ENCODE data around the gene PTBP2. TPM values are rescaled to one million over a fixed set of nuclear protein-coding genes. Genes with fewer than 3 reads are reported as not detected.

The PTBP2 gene
- total RNA-seq, 2 experiments from 2014 or later: 36.9 to 46.0 TPM

- no TSS peak for BruUV-seq (replicated peaks)
These were observed 10.7 kb upstream of the PTBP2 start for GRCh38 chr1:96710708-96711477.

GRCh38 chr1:96713649-96714048, 7.9 kb upstream of the PTBP2 start:
- H3K9me2 ChIP-seq (ENCODE audit: insufficient read depth, low read length): no peaks in the 10 kb centered on the region
- no peaks in the 10 kb centered on the region for H4K20me1 ChIP-seq (ENCODE audit: insufficient read depth, low read length)
- CTCF ChIA-PET (ENCODE audit: unreplicated experiment): no interaction called here
- H3K9me3 ChIP-seq (ENCODE audit: low read length): no peaks in the 10 kb centered on the region
- H3K27ac ChIP-seq (ENCODE audit: low read depth, low read length, poor library complexity, severe bottlenecking): no peak overlapping the region
- no peaks in the 10 kb centered on the region for H3K79me2 ChIP-seq (ENCODE audit: insufficient read depth, low read depth, low read length)
- DNase-seq (ENCODE audit: low spot score): no peak
- no peaks in the 10 kb centered on the region for H3K4me1 ChIP-seq (ENCODE audit: insufficient read depth, low read length, poor library complexity, severe bottlenecking)
- no TSS peak for BruUV-seq (replicated peaks)
- H3K4me2 ChIP-seq (ENCODE audit: low read length): no peak overlapping the region
- intact Hi-C loops (cut with micrococcal nuclease; ENCODE audit: unreplicated experiment): no loop called here
- H2AFZ ChIP-seq (ENCODE audit: low read length): no peak overlapping the region
- no peaks in the 10 kb centered on the region for H3K36me3 ChIP-seq (ENCODE audit: insufficient read depth, low read length)
- POLR2A ChIA-PET: interaction anchor here (0.6 kb wide), 1 partner anchor 624 kb away, joined by 4 read pairs; no protein-coding TSS in a partner anchor
- no peak overlapping the region for H3K4me3 ChIP-seq (ENCODE audit: low read depth, low read length, poor library complexity, severe bottlenecking)
- TF ChIP-seq EZH2phosphoT487 (IDR thresholded peaks at IDR 0.05; ENCODE audit: borderline replicate concordance, low read depth, low read length) (no peak), CTCF (conservative IDR thresholded peaks at IDR 0.05; ENCODE audit: low read length) (no peak)

More at GRCh38 chr1:96710708-96711477, 10.7 kb upstream of the PTBP2 start:
- POLR2A ChIA-PET: interaction anchor here (0.9 kb wide), 1 partner anchor 8 kb away, joined by 3 read pairs; no protein-coding TSS in a partner anchor
- intact Hi-C loops (cut with micrococcal nuclease; ENCODE audit: unreplicated experiment): no loop called here
- H3K4me2 ChIP-seq (ENCODE audit: low read length): no peak overlapping the region
- H3K4me3 ChIP-seq (ENCODE audit: low read depth, low read length, poor library complexity, severe bottlenecking): no peak overlapping the region
- H4K20me1 ChIP-seq (ENCODE audit: insufficient read depth, low read length): no peaks in the 10 kb centered on the region
- no peak for TF ChIP-seq CTCF (conservative IDR thresholded peaks at IDR 0.05; ENCODE audit: low read length)
- no peak for TF ChIP-seq EZH2phosphoT487 (IDR thresholded peaks at IDR 0.05; ENCODE audit: borderline replicate concordance, low read depth, low read length)
- CTCF ChIA-PET (ENCODE audit: unreplicated experiment): no interaction called here
- H3K79me2 ChIP-seq (ENCODE audit: insufficient read depth, low read depth, low read length): no peaks in the 10 kb centered on the region
- H3K9me2 ChIP-seq (ENCODE audit: insufficient read depth, low read length): no peaks in the 10 kb centered on the region
- H3K36me3 ChIP-seq (ENCODE audit: insufficient read depth, low read length): no peaks in the 10 kb centered on the region
- no peaks in the 10 kb centered on the region for H3K4me1 ChIP-seq (ENCODE audit: insufficient read depth, low read length, poor library complexity, severe bottlenecking)
- no peak overlapping the region for H3K27ac ChIP-seq (ENCODE audit: low read depth, low read length, poor library complexity, severe bottlenecking)
- H3K9me3 ChIP-seq (ENCODE audit: low read length): no peaks in the 10 kb centered on the region
- no peak overlapping the region for H2AFZ ChIP-seq (ENCODE audit: low read length)
- no peak for DNase-seq (ENCODE audit: low spot score)

GRCh38 chr1:96714881-96715280, 6.7 kb upstream of the PTBP2 start:
- Histone ChIP-seq H3K79me2 (ENCODE audit: insufficient read depth, low read depth, low read length) (no peaks in the 10 kb centered on the region), H3K27ac (ENCODE audit: low read depth, low read length, poor library complexity, severe bottlenecking) (no peak overlapping the region), H3K9me3 (ENCODE audit: low read length) (no peaks in the 10 kb centered on the region), H3K4me2 (ENCODE audit: low read length) (no peak overlapping the region), H2AFZ (ENCODE audit: low read length) (no peak overlapping the region), H3K9me2 (ENCODE audit: insufficient read depth, low read length) (no peaks in the 10 kb centered on the region), H3K4me3 (ENCODE audit: low read depth, low read length, poor library complexity, severe bottlenecking) (no peak overlapping the region), H4K20me1 (ENCODE audit: insufficient read depth, low read length) (no peaks in the 10 kb centered on the region), H3K36me3 (ENCODE audit: insufficient read depth, low read length) (no peaks in the 10 kb centered on the region), H3K4me1 (ENCODE audit: insufficient read depth, low read length, poor library complexity, severe bottlenecking) (no peaks in the 10 kb centered on the region)
- no TSS peak for BruUV-seq (replicated peaks)
- TF ChIP-seq EZH2phosphoT487 (IDR thresholded peaks at IDR 0.05; ENCODE audit: borderline replicate concordance, low read depth, low read length) (no peak), CTCF (conservative IDR thresholded peaks at IDR 0.05; ENCODE audit: low read length) (no peak)
- DNase-seq (ENCODE audit: low spot score): no peak
- ChIA-PET POLR2A (interaction anchor here (0.8 kb wide), 1 partner anchor 16 kb away, joined by 3 read pairs; no protein-coding TSS in a partner anchor), CTCF (ENCODE audit: unreplicated experiment) (no interaction called here)
- intact Hi-C loops (cut with micrococcal nuclease; ENCODE audit: unreplicated experiment): no loop called here
